Effector CD4-positive, alpha-beta T cell (primary cell): ENCODE data around the gene SLC43A3.
"Not testable (repeated sequence)": the region's sequence is repeated elsewhere in the genome, so short reads cannot be mapped to it uniquely, and the experiment has no call there.

Experiments used
- DNase-seq: peaks from one replicate; pipeline ENCODE4 v3.0.0-alpha.2; 2020

The SLC43A3 gene

GRCh38 chr11:57403802-57404147 is 23.1 kb downstream of the SLC43A3 start:
- DNase-seq = no peak

- not testable (repeated sequence) for DNase-seq
These were observed 23.7 kb downstream of the SLC43A3 start for GRCh38 chr11:57403003-57403801.

- no peak for DNase-seq
These were observed 24.5 kb downstream of the SLC43A3 start for GRCh38 chr11:57402188-57403002.

GRCh38 chr11:57399972-57400578 is 26.8 kb downstream of the SLC43A3 start:
- DNase-seq = no peak

GRCh38 chr11:57399221-57399620 is 27.7 kb downstream of the SLC43A3 start:
- DNase-seq = no peak

GRCh38 chr11:57397394-57397990 is 29.4 kb downstream of the SLC43A3 start:
- no peak for DNase-seq

GRCh38 chr11:57396744-57397143 is 30.2 kb downstream of the SLC43A3 start:
- no peak for DNase-seq

- DNase-seq = no peak
These were observed 30.9 kb downstream of the SLC43A3 start for GRCh38 chr11:57395905-57396623.

GRCh38 chr11:57394203-57394965 is 32.5 kb downstream of the SLC43A3 start:
- no peak for DNase-seq

GRCh38 chr11:57392763-57393105 is 34.2 kb downstream of the SLC43A3 start:
- DNase-seq = no peak

- DNase-seq = no peak
These were observed 34.7 kb downstream of the SLC43A3 start for GRCh38 chr11:57392066-57392762.

- DNase-seq = no peak
These were observed 35.4 kb downstream of the SLC43A3 start for GRCh38 chr11:57391539-57391938.

GRCh38 chr11:57391111-57391510 is 35.8 kb downstream of the SLC43A3 start:
- DNase-seq = no peak

GRCh38 chr11:57390535-57390934 is 36.4 kb downstream of the SLC43A3 start, which contains the start of gene PRG2:
TSS of gene PRG2 (minus strand) at chr11:57390650. CDS start at chr11:57389944, 706 bp downstream.
- no peak for DNase-seq

- DNase-seq = no peak
These were observed 39.5 kb downstream of the SLC43A3 start for GRCh38 chr11:57387289-57388030.

GRCh38 chr11:57386178-57386940 is 40.6 kb downstream of the SLC43A3 start:
- no peak for DNase-seq

- no peak for DNase-seq
These were observed 45.9 kb downstream of the SLC43A3 start, which contains the start of gene PRG3 for GRCh38 chr11:57380975-57381374. TSS of gene PRG3 (minus strand) at chr11:57381150. CDS start at chr11:57380708, 442 bp downstream.

- DNase-seq = no peak
These were observed 47.2 kb downstream of the SLC43A3 start for GRCh38 chr11:57379732-57380131.

- DNase-seq = no peak
These were observed 48.7 kb downstream of the SLC43A3 start for GRCh38 chr11:57378186-57378585.
